ENCODE data around the gene DNAH12. TPM values are rescaled to one million over a fixed set of nuclear protein-coding genes. Genes with fewer than 3 reads are reported as not detected.
A peak's percentile ranks its signal among the peaks of the same experiment; 100 is the strongest.

The DNAH12 gene
- total and polyA plus RNA-seq, 2 of the 13 experiments (the other 11 are each of a cell fraction or from before 2014, with no cell fraction given): 0.11 TPM

GRCh38 chr3:57586778-57587177 lies 42.6 kb upstream of the DNAH12 start (continued):
- TF ChIP-seq ZNF749 (CRISPR knock-in tag; IDR thresholded peaks at IDR 0.05; ENCODE audit: borderline replicate concordance) (no peak), ZC3H4 (CRISPR knock-in tag; IDR thresholded peaks at IDR 0.05; ENCODE audit: borderline replicate concordance) (no peak), U2AF1 (optimal IDR thresholded peaks at IDR 0.05; ENCODE audit: low read depth, low read length) (no peak), CREBL2 (CRISPR knock-in tag; IDR thresholded peaks at IDR 0.05; ENCODE audit: borderline replicate concordance) (no peak)

- Histone ChIP-seq H3K4me3 (replicated peaks in 1 of 3; ENCODE audit: insufficient read depth in 1 of 3, low read depth in 2 of 3, low read length in 3 of 3) (no peak overlapping the region), H3K4me2 (ENCODE audit: low read depth, low read length) (no peak overlapping the region), H3K4me1 (ENCODE audit: insufficient read depth, low read length) (no peaks in the 10 kb centered on the region), H4K20me1 (ENCODE audit: insufficient read depth, low read length) (peaks cover 67% of the 10 kb centered on the region), H3K79me2 (ENCODE audit: insufficient read depth, low read length) (peaks cover 90% of the 10 kb centered on the region), H3K36me3 (replicated peaks in 1 of 2; ENCODE audit: control insufficient read depth in 1 of 2, insufficient read depth in 2 of 2, low read length in 2 of 2) (peaks cover 4 to 62% of the 10 kb centered on the region in 2 experiments), H2AFZ (ENCODE audit: low read length) (no peak overlapping the region), H3K27ac (ENCODE audit: extremely low read length, insufficient read depth, low read length) (no peak overlapping the region), H3K9ac (ENCODE audit: insufficient read depth, low read depth, low read length) (no peak overlapping the region), H3K9me3 (ENCODE audit: low read length) (no peaks in the 10 kb centered on the region), H3K27me3 (ENCODE audit: control insufficient read depth in 1 of 2, insufficient read depth in 2 of 2, low read length in 2 of 2) (no peaks in the 10 kb centered on the region)
- FAIRE-seq (no peak), ATAC-seq (no peak), DNase-seq (ENCODE audit: low spot score) (no peak)
- BruUV-seq (replicated peaks): TSS peak; percentile 6
- in situ Hi-C loops (cut with HindIII; ENCODE audit: extremely low pct_ligation_motif_present, low pct_unique_long_range_greater_than_20kb) (no loop called here), intact Hi-C loops (cut with micrococcal nuclease; ENCODE audit: unreplicated experiment) (loop anchor here (2.0 kb wide), 1 partner anchor 187 kb away; no protein-coding TSS in a partner anchor)
- POLR2A ChIA-PET: no interaction called here
- CTCF ChIA-PET (ENCODE audit: low intra/inter-chr PET ratio, low total read pairs): no interaction called here
- TF ChIP-seq ZNF430 (CRISPR knock-in tag; IDR thresholded peaks at IDR 0.05) (no peak), ZBTB14 (CRISPR knock-in tag; IDR thresholded peaks at IDR 0.05) (no peak), ATF3 (CRISPR knock-in tag; IDR thresholded peaks at IDR 0.05) (no peak), NFRKB (IDR thresholded peaks at IDR 0.05) (no peak), ZNF329 (CRISPR knock-in tag; IDR thresholded peaks at IDR 0.05; ENCODE audit: low read depth) (no peak), ZNF33B (CRISPR knock-in tag; IDR thresholded peaks at IDR 0.05) (no peak), ZSCAN22 (CRISPR knock-in tag; IDR thresholded peaks at IDR 0.05) (no peak), TEAD3 (CRISPR knock-in tag; optimal IDR thresholded peaks at IDR 0.05; ENCODE audit: borderline replicate concordance) (no peak), U2AF1 (optimal IDR thresholded peaks at IDR 0.05; ENCODE audit: low read depth, low read length) (no peak), NFKB2 (CRISPR knock-in tag; IDR thresholded peaks at IDR 0.05; ENCODE audit: borderline replicate concordance) (no peak), ZSCAN25 (CRISPR knock-in tag; IDR thresholded peaks at IDR 0.05) (no peak), SMARCE1 (IDR thresholded peaks at IDR 0.05; ENCODE audit: borderline replicate concordance) (no peak), SNAPC2 (CRISPR knock-in tag; IDR thresholded peaks at IDR 0.05) (no peak), IKZF4 (CRISPR knock-in tag; IDR thresholded peaks at IDR 0.05; ENCODE audit: borderline replicate concordance, low read depth, not compliant biosample characterization) (no peak), SSRP1 (CRISPR knock-in tag; IDR thresholded peaks at IDR 0.05) (no peak), FOXP1 (IDR thresholded peaks at IDR 0.05) (no peak), FOXP1 (CRISPR knock-in tag; IDR thresholded peaks at IDR 0.05) (no peak)
- WGBS (ENCODE audit: low lambda C conversion rate): 93% methylated on average over 2 of the region's 2 CpGs
Observed at GRCh38 chr3:57583544-57583943, 39.4 kb upstream of the DNAH12 start.

Data from HepG2 (cell line).